Neural cell (in vitro differentiated cells): ENCODE results near the gene ANP32B. TPM values are rescaled to one million over a fixed set of nuclear protein-coding genes. Genes with fewer than 3 reads are reported as not detected.

Experiments
- H2AFZ ChIP-seq: fragments of 200-600, 300-800 bp; sonication (generic), shearing (Covaris generic); 2 replicates; pipeline ENCODE4 v1.6.0; 2014; ENCODE audit warnings: low read depth, mild to moderate bottlenecking, antibody characterized with exemption, low read length, moderate library complexity
- H3F3A ChIP-seq: fragments of 200-600 bp; shearing (Covaris generic); 2 replicates; pipeline ENCODE4 v1.6.1; 2016; ENCODE audit warnings: mild to moderate bottlenecking, moderate library complexity, mixed read lengths, antibody characterized with exemption, low read length; ENCODE audit not compliant: insufficient read depth, poor library complexity, severe bottlenecking
- H3K27ac ChIP-seq: fragments of 200-600, 300-800 bp; sonication (generic), shearing (Covaris generic); 2 replicates; pipeline ENCODE4 v1.5.1; 2014; ENCODE audit warnings: mild to moderate bottlenecking, low read length, moderate library complexity
- H3K27me3 ChIP-seq: fragments of 300-800, 200-600 bp; sonication (generic), shearing (Covaris generic); 2 replicates; pipeline ENCODE4 v1.6.0; 2014; ENCODE audit warnings: mild to moderate bottlenecking, low read depth, low read length, moderate library complexity; ENCODE audit not compliant: insufficient read depth
- H3K36me3 ChIP-seq: fragments of 300-800, 200-600 bp; sonication (generic), shearing (Covaris generic); 2 replicates; pipeline ENCODE4 v1.5.1; 2014; ENCODE audit warnings: mild to moderate bottlenecking, antibody characterized with exemption, low read length, moderate library complexity; ENCODE audit not compliant: insufficient read depth
- H3K4me2 ChIP-seq: fragments of 300-800, 200-600 bp; sonication (generic), shearing (Covaris generic); 2 replicates; pipeline ENCODE4 v1.6.0; 2014; ENCODE audit warnings: mild to moderate bottlenecking, low read length
- H3K4me3 ChIP-seq: fragments of 300-800, 200-600 bp; sonication (generic), shearing (Covaris generic); 2 replicates; pipeline ENCODE4 v1.5.1; 2014; ENCODE audit warnings: mild to moderate bottlenecking, low read length, moderate library complexity
- H3K79me2 ChIP-seq: fragments of 200-600 bp; shearing (Covaris generic); replicated peaks from 2 replicates; pipeline ENCODE4 v1.6.0; 2014; ENCODE audit warnings: mild to moderate bottlenecking, low read length, moderate library complexity; ENCODE audit not compliant: insufficient read depth
- H3K9ac ChIP-seq: fragments of 300-800, 200-600 bp; sonication (generic), shearing (Covaris generic); 2 replicates; pipeline ENCODE4 v1.6.1; 2016; ENCODE audit warnings: mild to moderate bottlenecking, low read length, mixed read lengths
- H3K9me2 ChIP-seq: fragments of 200-600 bp; shearing (Covaris generic); 2 replicates; pipeline ENCODE4 v1.6.1; 2016; ENCODE audit warnings: mild to moderate bottlenecking, low read length, mixed read lengths; ENCODE audit not compliant: insufficient read depth
- H3K9me3 ChIP-seq: fragments of 200-600, 300-800 bp; sonication (generic), shearing (Covaris generic); 2 replicates; pipeline ENCODE4 v1.6.1; 2016; ENCODE audit warnings: mild to moderate bottlenecking, mixed run types, low read length, moderate library complexity, mixed read lengths
- H4K20me1 ChIP-seq: fragments of 200-600 bp; shearing (Covaris generic); 2 replicates; pipeline ENCODE4 v1.6.1; 2016; ENCODE audit warnings: mild to moderate bottlenecking, mixed run types; ENCODE audit not compliant: insufficient read depth
- EP300 ChIP-seq: fragments of 450-650 bp; conservative IDR thresholded peaks from 2 replicates; pipeline ENCODE4 v1.6.1; 2014; ENCODE audit warnings: antibody characterized with exemption, mild to moderate bottlenecking, moderate library complexity; ENCODE audit not compliant: poor library complexity, severe bottlenecking
- EZH2 ChIP-seq: fragments of 200-600, 300-800 bp; shearing (Covaris generic), sonication (generic); IDR thresholded peaks from 2 replicates; pipeline ENCODE4 v1.6.1; 2014; ENCODE audit warnings: antibody characterized with exemption, low read length, borderline replicate concordance, mild to moderate bottlenecking; ENCODE audit not compliant: insufficient read depth, poor library complexity, severe bottlenecking
- MXI1 ChIP-seq: fragments of 450-650 bp; conservative IDR thresholded peaks from 2 replicates; pipeline ENCODE4 v1.6.1; 2014; ENCODE audit warnings: antibody characterized with exemption, mild to moderate bottlenecking; ENCODE audit not compliant: poor library complexity, severe bottlenecking
- POLR2AphosphoS5 ChIP-seq: IDR thresholded peaks from 2 replicates; pipeline ENCODE4 v1.6.1; 2012
- RAD21 ChIP-seq: fragments of 450-650 bp; conservative IDR thresholded peaks from 2 replicates; pipeline ENCODE4 v1.6.1; 2014; ENCODE audit warnings: antibody characterized with exemption, mild to moderate bottlenecking, moderate library complexity
- SMC3 ChIP-seq: fragments of 450-650 bp; conservative IDR thresholded peaks from 2 replicates; pipeline ENCODE4 v1.6.1; 2014; ENCODE audit warnings: antibody characterized with exemption, mild to moderate bottlenecking, moderate library complexity; ENCODE audit not compliant: poor library complexity
- TAF1 ChIP-seq: IDR thresholded peaks from 2 replicates; pipeline ENCODE4 v1.6.1; 2012; ENCODE audit warnings: low read depth
- polyA plus RNA-seq: library from polyadenylated mRNA; depleted of rRNA; stranded (reverse); fragments of >200 nt; gene quantifications from 2 replicates; pipeline ENCODE4 v1.2.3, GENCODE V29; 2014
- small RNA-seq, 3 experiments: library from RNA; depleted of rRNA; stranded (forward); fragments of <200 nt; gene quantifications; one replicate each; pipeline ENCODE3, GENCODE V24; 2012
- TF ChIP-seq, protein P1 (sequence below): IDR thresholded peaks from 2 replicates; pipeline ENCODE4 v1.6.1; 2012; ENCODE audit warnings: borderline replicate concordance
- TF ChIP-seq, protein P2 (sequence below): fragments of 450-650 bp; IDR thresholded peaks from 2 replicates; pipeline ENCODE4 v1.5.1; 2014; ENCODE audit warnings: antibody characterized with exemption, mild to moderate bottlenecking, moderate library complexity; ENCODE audit not compliant: poor library complexity, severe bottlenecking

Gene ANP32B
- polyA plus RNA-seq, 1 donor from 2014 or later, result 4.1 TPM

DNA sequence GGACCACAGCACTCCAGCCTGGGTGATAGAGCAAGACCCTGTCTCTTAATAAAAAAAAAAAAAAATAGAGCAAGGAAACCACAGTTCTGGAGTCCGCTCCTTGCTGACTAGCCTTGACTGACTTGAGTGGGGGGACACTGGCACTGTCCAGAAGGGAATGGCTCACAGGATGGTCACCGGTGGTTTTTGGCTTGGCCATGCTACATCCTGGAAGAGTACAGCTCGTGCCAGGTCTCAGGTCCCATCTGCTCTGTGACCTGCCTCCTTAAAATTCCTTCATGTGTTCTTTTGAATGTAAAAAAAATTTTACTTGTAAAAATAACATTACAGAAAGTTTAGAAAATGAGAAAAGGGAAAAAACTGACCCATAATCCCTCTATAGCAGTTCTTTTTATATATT is 79.0 kb downstream of the ANP32B start:
- Histone ChIP-seq H3K79me2 (no peaks in the 10 kb centered on the region), H3K9me3 (no peaks in the 10 kb centered on the region), H3K4me2 (no peak overlapping the region), H3K36me3 (no peaks in the 10 kb centered on the region), H3K27me3 (no peaks in the 10 kb centered on the region), H3K27ac (no peak overlapping the region), H3K9me2 (no peaks in the 10 kb centered on the region), H4K20me1 (no peaks in the 10 kb centered on the region), H2AFZ (no peak overlapping the region), H3F3A (no peaks in the 10 kb centered on the region), H3K9ac (no peak overlapping the region), H3K4me3 (no peak overlapping the region)
- no peak for TF ChIP-seq TAF1
- TF ChIP-seq EZH2, result no peak
- no peak for TF ChIP-seq EP300
- no peak for TF ChIP-seq MXI1
- TF ChIP-seq, protein P1, sequence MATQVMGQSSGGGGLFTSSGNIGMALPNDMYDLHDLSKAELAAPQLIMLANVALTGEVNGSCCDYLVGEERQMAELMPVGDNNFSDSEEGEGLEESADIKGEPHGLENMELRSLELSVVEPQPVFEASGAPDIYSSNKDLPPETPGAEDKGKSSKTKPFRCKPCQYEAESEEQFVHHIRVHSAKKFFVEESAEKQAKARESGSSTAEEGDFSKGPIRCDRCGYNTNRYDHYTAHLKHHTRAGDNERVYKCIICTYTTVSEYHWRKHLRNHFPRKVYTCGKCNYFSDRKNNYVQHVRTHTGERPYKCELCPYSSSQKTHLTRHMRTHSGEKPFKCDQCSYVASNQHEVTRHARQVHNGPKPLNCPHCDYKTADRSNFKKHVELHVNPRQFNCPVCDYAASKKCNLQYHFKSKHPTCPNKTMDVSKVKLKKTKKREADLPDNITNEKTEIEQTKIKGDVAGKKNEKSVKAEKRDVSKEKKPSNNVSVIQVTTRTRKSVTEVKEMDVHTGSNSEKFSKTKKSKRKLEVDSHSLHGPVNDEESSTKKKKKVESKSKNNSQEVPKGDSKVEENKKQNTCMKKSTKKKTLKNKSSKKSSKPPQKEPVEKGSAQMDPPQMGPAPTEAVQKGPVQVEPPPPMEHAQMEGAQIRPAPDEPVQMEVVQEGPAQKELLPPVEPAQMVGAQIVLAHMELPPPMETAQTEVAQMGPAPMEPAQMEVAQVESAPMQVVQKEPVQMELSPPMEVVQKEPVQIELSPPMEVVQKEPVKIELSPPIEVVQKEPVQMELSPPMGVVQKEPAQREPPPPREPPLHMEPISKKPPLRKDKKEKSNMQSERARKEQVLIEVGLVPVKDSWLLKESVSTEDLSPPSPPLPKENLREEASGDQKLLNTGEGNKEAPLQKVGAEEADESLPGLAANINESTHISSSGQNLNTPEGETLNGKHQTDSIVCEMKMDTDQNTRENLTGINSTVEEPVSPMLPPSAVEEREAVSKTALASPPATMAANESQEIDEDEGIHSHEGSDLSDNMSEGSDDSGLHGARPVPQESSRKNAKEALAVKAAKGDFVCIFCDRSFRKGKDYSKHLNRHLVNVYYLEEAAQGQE, result no peak
- TF ChIP-seq SMC3, result no peak
- no peak for TF ChIP-seq POLR2AphosphoS5

DNA sequence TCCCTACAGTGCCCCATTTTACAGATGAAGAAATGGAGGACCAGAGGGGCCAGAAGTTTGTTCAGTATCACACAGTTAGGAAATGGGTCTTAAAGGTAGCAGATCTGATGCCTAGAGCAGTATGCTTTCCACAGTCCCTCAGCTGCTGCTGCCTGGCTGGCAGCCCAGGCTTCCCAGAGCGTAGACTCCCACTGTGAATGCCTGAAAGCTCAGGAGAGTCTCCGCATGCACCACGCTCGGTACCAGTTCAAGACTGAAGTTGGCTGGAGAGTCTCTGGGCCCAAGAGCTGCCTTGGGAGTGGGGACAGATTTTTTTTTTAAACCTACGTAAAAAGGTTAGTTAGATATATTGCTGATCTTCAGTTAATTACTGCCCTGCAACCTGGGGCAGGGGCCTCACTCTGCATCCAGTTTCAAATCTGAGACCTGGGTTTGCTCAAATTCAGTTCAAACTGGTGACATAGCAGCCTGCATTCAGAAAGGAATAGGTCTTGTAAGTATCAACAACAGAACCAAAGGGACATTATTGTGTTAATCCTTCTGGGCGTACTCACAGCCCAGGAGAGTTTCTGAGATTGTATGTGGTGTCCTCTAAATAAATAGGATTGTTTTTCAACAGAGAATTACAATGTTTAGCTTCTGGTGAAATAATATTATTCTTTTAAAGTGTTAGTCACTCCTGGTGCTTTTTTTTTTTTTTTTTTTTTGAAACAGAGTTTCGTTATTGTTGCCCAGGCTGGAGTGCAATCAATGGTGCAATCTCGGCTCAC is 81.7 kb downstream of the ANP32B start:
- TF ChIP-seq, protein P2, sequence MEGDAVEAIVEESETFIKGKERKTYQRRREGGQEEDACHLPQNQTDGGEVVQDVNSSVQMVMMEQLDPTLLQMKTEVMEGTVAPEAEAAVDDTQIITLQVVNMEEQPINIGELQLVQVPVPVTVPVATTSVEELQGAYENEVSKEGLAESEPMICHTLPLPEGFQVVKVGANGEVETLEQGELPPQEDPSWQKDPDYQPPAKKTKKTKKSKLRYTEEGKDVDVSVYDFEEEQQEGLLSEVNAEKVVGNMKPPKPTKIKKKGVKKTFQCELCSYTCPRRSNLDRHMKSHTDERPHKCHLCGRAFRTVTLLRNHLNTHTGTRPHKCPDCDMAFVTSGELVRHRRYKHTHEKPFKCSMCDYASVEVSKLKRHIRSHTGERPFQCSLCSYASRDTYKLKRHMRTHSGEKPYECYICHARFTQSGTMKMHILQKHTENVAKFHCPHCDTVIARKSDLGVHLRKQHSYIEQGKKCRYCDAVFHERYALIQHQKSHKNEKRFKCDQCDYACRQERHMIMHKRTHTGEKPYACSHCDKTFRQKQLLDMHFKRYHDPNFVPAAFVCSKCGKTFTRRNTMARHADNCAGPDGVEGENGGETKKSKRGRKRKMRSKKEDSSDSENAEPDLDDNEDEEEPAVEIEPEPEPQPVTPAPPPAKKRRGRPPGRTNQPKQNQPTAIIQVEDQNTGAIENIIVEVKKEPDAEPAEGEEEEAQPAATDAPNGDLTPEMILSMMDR, result no peak
- TF ChIP-seq MXI1, result no peak
- TF ChIP-seq RAD21, result no peak
- TF ChIP-seq EZH2, result no peak
- TF ChIP-seq EP300, result no peak
- no peak for TF ChIP-seq SMC3
- Histone ChIP-seq H3K36me3 (no peaks in the 10 kb centered on the region), H2AFZ (no peak overlapping the region), H3K9me3 (no peaks in the 10 kb centered on the region), H3K79me2 (no peaks in the 10 kb centered on the region), H3K4me2 (no peak overlapping the region), H3K27ac (no peak overlapping the region), H3K9me2 (no peaks in the 10 kb centered on the region), H3K4me3 (no peak overlapping the region), H3K9ac (no peak overlapping the region), H3F3A (no peaks in the 10 kb centered on the region), H3K27me3 (no peaks in the 10 kb centered on the region), H4K20me1 (no peaks in the 10 kb centered on the region)

Small RNA genes within 50 kb of the gene (small RNA-seq; reads per million reads assigned to genes)
- 0 reads per million in 3 experiments for gene RNU6-918P

Other genes starting within 250 kb of the ANP32B start
- gene FOXE1, start 130.1 kb upstream of the ANP32B start, polyA plus RNA-seq, result 0.14 TPM in 1 of 2 replicates, not detected in the other
- 15.0 and 15.4 TPM in 2 replicates for gene TRMO, start 60.8 kb upstream of the ANP32B start, polyA plus RNA-seq
- gene HEMGN, start 45.2 kb upstream of the ANP32B start, polyA plus RNA-seq, result not detected in 2 replicates
- gene NANS, start 73.4 kb downstream of the ANP32B start, polyA plus RNA-seq, result 13.6 and 16.9 TPM in 2 replicates
- gene TRIM14, start 135.9 kb downstream of the ANP32B start, polyA plus RNA-seq, result not detected in 2 replicates
- gene CORO2A, start 209.3 kb downstream of the ANP32B start, polyA plus RNA-seq, result 1.9 TPM in 2 replicates